ENCODE data around the gene CDCA3. TPM values are rescaled to one million over a fixed set of nuclear protein-coding genes. Genes with fewer than 3 reads are reported as not detected.

CDCA3 gene
- total and polyA plus RNA-seq, 2 of the 13 experiments (the other 11 are each of a cell fraction or from before 2014, with no cell fraction given), result 32.7 to 56.5 TPM

- H2AFZ ChIP-seq (ENCODE audit: low read length), result no peak overlapping the region
- H3K9ac ChIP-seq (ENCODE audit: insufficient read depth, low read depth, low read length), result no peak overlapping the region
- 90% methylated on average over 2 of the region's 2 CpGs for WGBS (ENCODE audit: low lambda C conversion rate)
- H3K36me3 ChIP-seq (replicated peaks in 1 of 2; ENCODE audit: control insufficient read depth in 1 of 2, insufficient read depth in 2 of 2, low read length in 2 of 2), result peaks cover 0 to 1% of the 10 kb centered on the region in 2 experiments; a peak in 2 of 5 replicates
- FAIRE-seq (no peak), DNase-seq (ENCODE audit: low spot score) (no peak), ATAC-seq (no peak)
- peak; percentile 95 to 96 for TF ChIP-seq MAFK (conservative IDR thresholded peaks at IDR 0.05 in 1 of 2, IDR thresholded peaks at IDR 0.05 in 1 of 2; ENCODE audit: low read length in 2 of 2)
- TF ChIP-seq AKAP8 (CRISPR knock-in tag; IDR thresholded peaks at IDR 0.05), result no peak
- peak; percentile 92 for TF ChIP-seq MAFF (IDR thresholded peaks at IDR 0.05; ENCODE audit: low read depth, low read length)
- no peaks in the 10 kb centered on the region for H4K20me1 ChIP-seq (ENCODE audit: insufficient read depth, low read length)
- H3K79me2 ChIP-seq (ENCODE audit: insufficient read depth, low read length), result no peaks in the 10 kb centered on the region
- H3K4me2 ChIP-seq (ENCODE audit: low read depth, low read length), result no peak overlapping the region
- intact Hi-C loops (cut with micrococcal nuclease; ENCODE audit: unreplicated experiment) (no loop called here), in situ Hi-C loops (cut with HindIII; ENCODE audit: extremely low pct_ligation_motif_present, low pct_unique_long_range_greater_than_20kb) (no loop called here)
- peaks cover 54% of the 10 kb centered on the region for H3K4me1 ChIP-seq (ENCODE audit: insufficient read depth, low read length)
- peak overlapping the region; percentile 19 for H3K27ac ChIP-seq (ENCODE audit: extremely low read length, insufficient read depth, low read length)
- ChIA-PET POLR2A (interaction anchor here (1.8 to 3.0 kb wide), 2 partner anchors 16 to 55 kb away, joined by 4 to 25 read pairs; partner anchors contain the start of genes C12orf57, RNU7-1 and SPSB2), CTCF (ENCODE audit: low intra/inter-chr PET ratio, low total read pairs) (no interaction called here)
- H3K9me3 ChIP-seq (ENCODE audit: low read length), result no peaks in the 10 kb centered on the region
- H3K4me3 ChIP-seq (replicated peaks in 1 of 3; ENCODE audit: insufficient read depth in 1 of 3, low read depth in 2 of 3, low read length in 3 of 3), result no peak overlapping the region
- BruUV-seq (replicated peaks), result no TSS peak
- H3K27me3 ChIP-seq (ENCODE audit: control insufficient read depth in 1 of 2, insufficient read depth in 2 of 2, low read length in 2 of 2), result no peaks in the 10 kb centered on the region; a peak in 1 of 5 replicates
Observed at GRCh38 chr12:6888360-6888759, 37.3 kb upstream of the CDCA3 start.

- ChIA-PET CTCF (ENCODE audit: low intra/inter-chr PET ratio, low total read pairs) (no interaction called here), POLR2A (interaction anchor here (1.8 to 3.0 kb wide), 2 partner anchors 15 to 56 kb away, joined by 4 to 25 read pairs; partner anchors contain the start of genes C12orf57, RNU7-1 and SPSB2)
- intact Hi-C loops (cut with micrococcal nuclease; ENCODE audit: unreplicated experiment), result no loop called here
- no peak overlapping the region for H2AFZ ChIP-seq (ENCODE audit: low read length)
- H3K4me1 ChIP-seq (ENCODE audit: insufficient read depth, low read length), result peaks cover 59% of the 10 kb centered on the region
- BruUV-seq (replicated peaks), result no TSS peak
- H3K27ac ChIP-seq (ENCODE audit: extremely low read length, insufficient read depth, low read length), result peak overlapping the region; percentile 61
- no peaks in the 10 kb centered on the region for H3K9me3 ChIP-seq (ENCODE audit: low read length)
- no peak overlapping the region; the same call in 1 of the 2 replicates for H3K4me2 ChIP-seq (ENCODE audit: low read depth, low read length)
- H4K20me1 ChIP-seq (ENCODE audit: insufficient read depth, low read length), result no peaks in the 10 kb centered on the region
- H3K27me3 ChIP-seq (ENCODE audit: control insufficient read depth in 1 of 2, insufficient read depth in 2 of 2, low read length in 2 of 2), result no peaks in the 10 kb centered on the region; a peak in 1 of 5 replicates
- no peak overlapping the region for H3K4me3 ChIP-seq (replicated peaks in 1 of 3; ENCODE audit: insufficient read depth in 1 of 3, low read depth in 2 of 3, low read length in 3 of 3)
- in situ Hi-C loops (cut with HindIII; ENCODE audit: extremely low pct_ligation_motif_present, low pct_unique_long_range_greater_than_20kb), result no loop called here
- FAIRE-seq (no peak), DNase-seq (ENCODE audit: low spot score) (no peak), ATAC-seq (no peak)
- no peaks in the 10 kb centered on the region for H3K79me2 ChIP-seq (ENCODE audit: insufficient read depth, low read length)
- H3K9ac ChIP-seq (ENCODE audit: insufficient read depth, low read depth, low read length), result no peak overlapping the region
- 82% methylated on average over 8 of the region's 8 CpGs for WGBS (ENCODE audit: low lambda C conversion rate)
- H3K36me3 ChIP-seq (replicated peaks in 1 of 2; ENCODE audit: control insufficient read depth in 1 of 2, insufficient read depth in 2 of 2, low read length in 2 of 2), result peaks cover 0 to 1% of the 10 kb centered on the region in 2 experiments; a peak in 2 of 5 replicates
- no peak for TF ChIP-seq MED13 (CRISPR knock-in tag; IDR thresholded peaks at IDR 0.05)
- TF ChIP-seq ZBTB42 (CRISPR knock-in tag; IDR thresholded peaks at IDR 0.05), result no peak
- no peak for TF ChIP-seq ZBTB1 (CRISPR knock-in tag; IDR thresholded peaks at IDR 0.05; ENCODE audit: borderline replicate concordance)
- TF ChIP-seq BHLHE40 (IDR thresholded peaks at IDR 0.05; ENCODE audit: low read length), result no peak
- peak; percentile 89 for TF ChIP-seq ZBTB33 (CRISPR knock-in tag; IDR thresholded peaks at IDR 0.05)
- TF ChIP-seq ZFP62 (CRISPR knock-in tag; IDR thresholded peaks at IDR 0.05), result no peak
- TF ChIP-seq SOX13 (IDR thresholded peaks at IDR 0.05), result no peak
- 0 out of 4 replicates have a peak, but pooled peaks of 1 of the 2 experiments have one; percentile 6 for TF ChIP-seq SOX13 (CRISPR knock-in tag; conservative IDR thresholded peaks at IDR 0.05 in 1 of 2, IDR thresholded peaks at IDR 0.05 in 1 of 2)
- TF ChIP-seq CEBPG (CRISPR knock-in tag; IDR thresholded peaks at IDR 0.05), result 0 out of 2 replicates have a peak, but pooled peaks have one; percentile 13
- TF ChIP-seq CHD2 (IDR thresholded peaks at IDR 0.05; ENCODE audit: low read depth, low read length), result no peak
- TF ChIP-seq ZNF121 (CRISPR knock-in tag; IDR thresholded peaks at IDR 0.05), result no peak
- 0 out of 2 replicates have a peak, but pooled peaks have one; percentile 18 for TF ChIP-seq CEBPB (IDR thresholded peaks at IDR 0.05; ENCODE audit: borderline replicate concordance, low read depth, low read length)
- TF ChIP-seq POLR2AphosphoS2 (IDR thresholded peaks at IDR 0.05; ENCODE audit: low read depth, low read length), result no peak
Observed at GRCh38 chr12:6887460-6887859, 36.4 kb upstream of the CDCA3 start.

Data from HepG2 (cell line).